ENCODE measurements around the gene CISD1. TPM values are rescaled to one million over a fixed set of nuclear protein-coding genes. Genes with fewer than 3 reads are reported as not detected.
"Not testable (repeated sequence)": the region's sequence is repeated elsewhere in the genome, so short reads cannot be mapped to it uniquely, and the experiment has no call there.

CISD1 gene
- polyA plus RNA-seq (2012; ENCODE audit: low read depth, missing spikeins) = 25.9 TPM

DNA sequence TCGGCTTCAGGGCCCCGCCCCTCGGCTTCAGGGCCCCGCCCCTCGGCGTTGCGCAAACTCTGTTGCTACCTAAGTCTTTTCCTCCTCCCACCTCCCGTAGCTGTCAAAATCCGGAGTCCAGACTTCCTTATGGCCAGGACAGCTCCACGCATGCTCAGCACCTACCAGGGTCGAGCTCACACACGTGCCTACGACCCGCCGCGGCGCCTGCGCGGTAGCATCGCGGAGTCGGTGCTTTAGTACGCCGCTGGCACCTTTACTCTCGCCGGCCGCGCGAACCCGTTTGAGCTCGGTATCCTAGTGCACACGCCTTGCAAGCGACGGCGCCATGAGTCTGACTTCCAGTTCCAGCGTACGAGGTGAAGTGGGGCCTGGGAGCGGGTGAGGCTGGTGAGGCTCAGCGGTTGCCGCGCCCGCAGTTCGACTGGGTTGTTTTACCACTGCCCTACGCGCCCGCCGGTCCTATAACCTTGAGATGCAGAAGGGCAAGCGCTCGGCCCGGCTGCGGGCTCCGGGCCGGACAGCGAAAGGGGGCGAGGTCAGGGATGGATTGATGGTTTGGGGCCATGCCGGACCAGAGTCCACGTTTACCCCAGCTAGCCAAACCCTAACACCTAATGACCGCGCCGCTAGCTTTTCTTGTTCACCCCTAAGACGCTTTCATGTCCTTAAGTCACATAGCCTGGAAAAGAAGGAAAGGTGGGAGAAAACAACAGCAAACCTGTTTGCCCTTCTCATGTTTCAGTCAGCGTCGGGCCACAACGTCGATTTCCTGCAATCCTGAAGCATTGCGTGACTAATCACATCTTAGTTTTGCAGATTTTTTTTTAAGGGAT, at the start of gene CISD1:
Gene CISD1 (plus strand): TSS at position 217 of the 836 bp plus-strand sequence. CDS start 112 bp downstream, at position 329.
- FAIRE-seq (peak; percentile 98), DNase-seq (ENCODE audit: insufficient read length, low spot score) (peak; percentile 77)
- TF ChIP-seq POU2F2 (IDR thresholded peaks at IDR 0.05; ENCODE audit: low read depth, low read length) = peak; percentile 38; the same call in 1 of the 2 replicates
- peak; percentile 84 for TF ChIP-seq POLR2A (IDR thresholded peaks at IDR 0.05; ENCODE audit: low read depth, low read length)
- peak; percentile 82 for TF ChIP-seq POLR2AphosphoS5 (IDR thresholded peaks at IDR 0.05; ENCODE audit: low read depth, low read length)
- no peak for TF ChIP-seq SPI1 (IDR thresholded peaks at IDR 0.05; ENCODE audit: low read depth, low read length)
- TF ChIP-seq TAF1 (IDR thresholded peaks at IDR 0.05; ENCODE audit: low read depth, low read length) = peak; percentile 38; the same call in 1 of the 2 replicates
- no peak for TF ChIP-seq PAX5 (IDR thresholded peaks at IDR 0.05; ENCODE audit: insufficient read depth, low read length, severe bottlenecking)

DNA sequence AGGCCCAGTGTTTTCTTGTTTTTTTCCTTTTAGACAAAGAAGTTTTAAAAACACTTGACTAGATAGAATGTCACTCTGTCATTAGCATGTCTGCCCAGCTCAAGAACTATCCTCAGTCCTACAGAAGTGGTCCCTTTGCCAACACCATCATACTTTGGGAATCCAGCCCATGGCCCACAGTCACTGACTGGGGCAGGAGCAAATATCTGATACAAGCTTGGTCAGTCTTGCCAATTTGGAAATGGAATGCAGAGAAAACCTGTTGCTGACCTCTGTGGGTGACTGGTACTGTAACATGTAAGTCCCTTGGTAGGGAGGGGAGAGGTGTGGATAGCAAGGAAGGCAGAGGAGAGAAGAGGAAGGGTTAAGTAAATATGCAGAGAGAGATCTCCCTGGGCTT, 49.1 kb upstream of the CISD1 start:
- no peak for DNase-seq (ENCODE audit: insufficient read length, low spot score)
- no peak for FAIRE-seq
- TF ChIP-seq POLR2A (IDR thresholded peaks at IDR 0.05; ENCODE audit: low read depth, low read length) (no peak), TAF1 (IDR thresholded peaks at IDR 0.05; ENCODE audit: low read depth, low read length) (no peak), POLR2AphosphoS5 (IDR thresholded peaks at IDR 0.05; ENCODE audit: low read depth, low read length) (no peak), PAX5 (IDR thresholded peaks at IDR 0.05; ENCODE audit: insufficient read depth, low read length, severe bottlenecking) (no peak), SPI1 (IDR thresholded peaks at IDR 0.05; ENCODE audit: low read depth, low read length) (no peak), POU2F2 (IDR thresholded peaks at IDR 0.05; ENCODE audit: low read depth, low read length) (no peak)

DNA sequence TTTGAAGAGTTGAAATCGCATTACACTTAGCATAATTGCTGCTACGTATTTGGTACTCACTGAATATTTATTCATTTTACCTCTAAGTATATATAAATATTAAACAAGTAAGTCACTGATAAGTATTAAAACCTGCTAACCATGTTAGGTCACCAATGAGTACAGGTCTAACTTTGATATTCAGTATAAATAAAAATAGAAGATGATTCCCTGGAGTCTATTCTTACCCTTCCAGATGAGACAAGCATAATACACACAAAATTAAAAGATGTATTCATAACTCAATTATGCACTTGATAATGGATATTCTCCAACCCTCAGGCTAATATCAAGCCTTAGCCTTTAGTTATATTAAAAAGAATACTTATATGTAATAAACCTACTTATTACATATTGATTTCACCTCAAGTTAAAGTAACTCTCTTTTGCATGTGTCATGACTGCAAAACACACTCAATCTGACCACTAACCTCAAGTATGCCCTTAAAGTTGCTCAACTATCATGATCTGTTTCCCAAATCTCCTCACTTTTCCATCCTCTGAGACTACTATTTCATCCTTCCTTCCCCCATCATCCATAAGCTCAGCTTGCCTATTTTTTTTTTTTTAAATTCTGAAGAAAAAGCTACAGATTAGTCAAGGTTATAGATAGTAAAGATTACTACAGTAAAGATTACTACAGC, 48.1 kb upstream of the CISD1 start:
- FAIRE-seq = no peak
- DNase-seq (ENCODE audit: insufficient read length, low spot score) = no peak
- TF ChIP-seq SPI1 (IDR thresholded peaks at IDR 0.05; ENCODE audit: low read depth, low read length) (no peak), POLR2A (IDR thresholded peaks at IDR 0.05; ENCODE audit: low read depth, low read length) (no peak), PAX5 (IDR thresholded peaks at IDR 0.05; ENCODE audit: insufficient read depth, low read length, severe bottlenecking) (no peak), POU2F2 (IDR thresholded peaks at IDR 0.05; ENCODE audit: low read depth, low read length) (no peak), TAF1 (IDR thresholded peaks at IDR 0.05; ENCODE audit: low read depth, low read length) (no peak), POLR2AphosphoS5 (IDR thresholded peaks at IDR 0.05; ENCODE audit: low read depth, low read length) (no peak)

DNA sequence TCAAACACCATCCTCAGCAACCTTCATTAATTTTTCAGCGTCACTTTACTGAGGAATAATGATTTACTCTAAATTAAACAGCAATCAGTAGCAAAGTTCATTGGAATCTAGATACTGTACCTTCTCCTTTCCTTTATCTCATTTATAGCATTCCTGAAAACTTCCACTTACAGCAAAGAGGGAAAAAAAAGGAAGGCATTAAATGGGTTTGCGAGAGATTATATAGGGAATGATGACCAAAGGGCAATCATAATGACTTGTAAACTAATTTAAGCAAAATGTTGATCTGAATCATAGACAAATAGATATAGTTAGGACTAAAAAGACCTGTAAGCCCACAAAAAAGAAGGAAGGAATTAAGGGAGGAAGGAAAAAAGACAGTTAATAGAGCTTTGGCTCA, 43.3 kb upstream of the CISD1 start:
- DNase-seq (ENCODE audit: insufficient read length, low spot score) (no peak), FAIRE-seq (no peak)
- TF ChIP-seq TAF1 (IDR thresholded peaks at IDR 0.05; ENCODE audit: low read depth, low read length) = no peak
- no peak for TF ChIP-seq PAX5 (IDR thresholded peaks at IDR 0.05; ENCODE audit: insufficient read depth, low read length, severe bottlenecking)
- TF ChIP-seq POLR2AphosphoS5 (IDR thresholded peaks at IDR 0.05; ENCODE audit: low read depth, low read length) = no peak
- TF ChIP-seq SPI1 (IDR thresholded peaks at IDR 0.05; ENCODE audit: low read depth, low read length) = no peak
- TF ChIP-seq POLR2A (IDR thresholded peaks at IDR 0.05; ENCODE audit: low read depth, low read length) = no peak
- TF ChIP-seq POU2F2 (IDR thresholded peaks at IDR 0.05; ENCODE audit: low read depth, low read length) = no peak

DNA sequence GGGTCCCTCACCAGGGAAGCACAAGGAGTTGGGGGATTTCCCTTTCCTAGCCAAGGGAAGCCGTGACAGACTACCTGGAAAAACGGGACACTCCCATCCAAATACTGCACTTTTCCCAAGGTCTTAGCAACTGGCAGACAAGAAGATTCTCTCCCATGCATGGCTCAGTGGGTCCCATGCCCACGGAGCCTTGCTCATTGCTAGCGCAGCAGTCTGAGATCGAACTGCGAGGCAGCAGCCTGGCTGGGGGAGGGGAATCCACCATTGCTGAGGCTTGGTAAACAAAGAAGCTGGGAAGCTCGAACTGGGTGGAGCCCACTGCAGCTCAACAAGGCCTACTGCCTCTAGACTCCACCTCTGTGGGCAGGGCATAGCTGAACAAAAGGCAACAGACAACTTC, 39.1 kb upstream of the CISD1 start:
- not testable (repeated sequence) for DNase-seq (ENCODE audit: insufficient read length, low spot score); FAIRE-seq

DNA sequence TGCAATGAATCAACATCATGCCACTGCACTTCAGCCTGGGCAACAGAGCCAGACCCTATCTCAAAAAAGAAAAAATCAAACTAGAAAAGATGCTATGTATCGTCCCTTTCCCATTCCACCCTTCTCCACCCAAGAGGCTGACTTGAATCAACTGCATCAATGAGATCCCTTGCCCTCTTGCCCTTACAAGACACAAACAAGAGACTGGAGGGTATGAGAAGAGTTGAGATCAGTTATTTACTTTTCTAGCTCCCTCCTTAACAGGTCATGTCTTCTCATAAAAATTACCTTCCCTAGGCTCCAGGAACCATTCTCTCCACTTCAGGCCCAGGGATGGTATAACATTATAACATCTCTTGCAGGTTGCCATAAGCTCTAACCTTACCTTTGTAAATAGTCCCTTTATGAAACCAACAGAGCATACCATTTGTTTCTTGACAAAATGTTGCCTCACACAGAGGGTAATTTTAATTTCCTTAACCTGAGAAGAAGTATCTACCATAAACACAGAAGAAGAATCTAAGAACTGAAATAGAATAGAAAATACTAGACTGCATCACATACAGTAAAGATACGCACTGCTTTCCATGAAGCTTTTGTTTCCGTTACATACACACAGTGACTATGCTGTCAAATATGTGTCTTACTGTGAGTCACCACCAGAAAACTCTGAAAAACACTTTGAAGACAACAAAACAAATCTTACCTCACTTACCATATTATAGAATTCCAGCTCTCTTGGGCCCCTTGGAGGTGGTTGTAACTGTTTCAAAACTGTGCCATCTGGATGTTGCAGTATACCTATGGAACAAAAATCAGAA, 31.7 kb upstream of the CISD1 start:
- TF ChIP-seq POU2F2 (IDR thresholded peaks at IDR 0.05; ENCODE audit: low read depth, low read length) = no peak
- TF ChIP-seq PAX5 (IDR thresholded peaks at IDR 0.05; ENCODE audit: insufficient read depth, low read length, severe bottlenecking) = no peak
- TF ChIP-seq TAF1 (IDR thresholded peaks at IDR 0.05; ENCODE audit: low read depth, low read length) = no peak
- TF ChIP-seq SPI1 (IDR thresholded peaks at IDR 0.05; ENCODE audit: low read depth, low read length) = no peak
- TF ChIP-seq POLR2AphosphoS5 (IDR thresholded peaks at IDR 0.05; ENCODE audit: low read depth, low read length) = no peak
- no peak for TF ChIP-seq POLR2A (IDR thresholded peaks at IDR 0.05; ENCODE audit: low read depth, low read length)
- FAIRE-seq (no peak), DNase-seq (ENCODE audit: insufficient read length, low spot score) (no peak)

DNA sequence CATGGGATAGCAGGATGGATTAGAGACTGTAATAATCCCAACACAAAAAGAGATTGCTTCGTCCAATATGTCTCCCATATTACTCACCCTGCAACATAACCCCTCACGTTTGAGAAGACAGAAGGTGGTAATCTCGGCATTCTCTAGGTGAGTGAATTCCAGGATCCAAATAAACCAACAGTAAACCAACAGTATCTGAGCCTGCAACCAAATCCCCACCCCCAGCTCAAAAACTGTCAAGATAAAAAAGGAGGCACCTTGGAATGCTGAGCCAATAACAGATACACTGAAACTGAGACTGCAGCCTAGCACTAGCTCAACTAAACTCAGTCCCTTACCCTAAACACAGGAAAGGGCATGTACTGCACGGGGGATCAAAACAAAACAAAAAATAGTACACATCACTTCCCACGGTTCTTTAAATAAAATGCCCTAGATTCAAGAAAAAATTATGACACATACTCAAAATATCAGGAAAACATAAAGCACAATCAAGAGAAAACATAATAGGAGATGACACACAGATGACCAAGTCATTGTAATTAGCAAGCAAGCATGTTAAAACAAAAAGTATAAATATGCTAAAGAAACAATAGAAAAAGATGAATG, 29.3 kb upstream of the CISD1 start:
- no peak for TF ChIP-seq POLR2AphosphoS5 (IDR thresholded peaks at IDR 0.05; ENCODE audit: low read depth, low read length)
- no peak for TF ChIP-seq TAF1 (IDR thresholded peaks at IDR 0.05; ENCODE audit: low read depth, low read length)
- TF ChIP-seq SPI1 (IDR thresholded peaks at IDR 0.05; ENCODE audit: low read depth, low read length) = no peak
- TF ChIP-seq POU2F2 (IDR thresholded peaks at IDR 0.05; ENCODE audit: low read depth, low read length) = no peak
- no peak for TF ChIP-seq PAX5 (IDR thresholded peaks at IDR 0.05; ENCODE audit: insufficient read depth, low read length, severe bottlenecking)
- TF ChIP-seq POLR2A (IDR thresholded peaks at IDR 0.05; ENCODE audit: low read depth, low read length) = no peak
- FAIRE-seq = peak; percentile 64
- DNase-seq (ENCODE audit: insufficient read length, low spot score) = no peak

DNA sequence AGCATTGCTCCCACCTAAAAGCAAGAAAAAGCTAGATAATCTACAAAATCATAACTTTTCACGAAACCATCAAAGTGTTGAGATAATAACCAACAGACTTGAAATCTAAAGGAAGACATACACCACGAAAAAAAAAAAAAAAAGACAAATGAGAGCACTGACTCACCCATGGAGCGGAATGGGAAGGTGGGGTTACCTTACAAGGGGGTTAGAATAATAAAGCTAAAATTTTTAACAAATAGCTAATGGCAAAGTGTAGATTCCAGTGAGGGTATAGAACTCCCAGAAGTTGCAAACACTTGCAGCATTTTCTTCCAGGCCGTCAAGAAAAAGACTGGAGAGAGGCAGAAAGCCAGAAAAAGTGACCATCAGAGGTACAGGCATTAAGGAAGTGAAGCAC, 28.4 kb upstream of the CISD1 start:
- FAIRE-seq (no peak), DNase-seq (ENCODE audit: insufficient read length, low spot score) (no peak)
- TF ChIP-seq SPI1 (IDR thresholded peaks at IDR 0.05; ENCODE audit: low read depth, low read length) (no peak), POLR2AphosphoS5 (IDR thresholded peaks at IDR 0.05; ENCODE audit: low read depth, low read length) (no peak), POLR2A (IDR thresholded peaks at IDR 0.05; ENCODE audit: low read depth, low read length) (no peak), POU2F2 (IDR thresholded peaks at IDR 0.05; ENCODE audit: low read depth, low read length) (no peak), TAF1 (IDR thresholded peaks at IDR 0.05; ENCODE audit: low read depth, low read length) (no peak), PAX5 (IDR thresholded peaks at IDR 0.05; ENCODE audit: insufficient read depth, low read length, severe bottlenecking) (no peak)
